Esophagus muscularis mucosa (tissue), 4 donors: ENCODE data around the gene TOMM70.

ENCODE experiments used
- CTCF ChIP-seq, 3 experiments: fragments of 200-600 bp in 2 of 3; fragments of 450-650 bp in 1 of 3; sonication (generic) in 2 of 3; IDR thresholded peaks; one replicate each; pipeline ENCODE4 v1.5.1; 2017 to 2019; ENCODE audit warnings: antibody characterized with exemption in 3 of 3, mild to moderate bottlenecking in 2 of 3, moderate library complexity in 1 of 3
- EP300 ChIP-seq: sonication (generic); formaldehyde crosslinking; IDR thresholded peaks from one replicate; pipeline ENCODE4 v1.6.1; 2017; ENCODE audit warnings: antibody characterized with exemption
- POLR2A ChIP-seq: fragments of 450-650 bp; IDR thresholded peaks from one replicate; pipeline ENCODE4 v1.6.1; 2017; ENCODE audit warnings: antibody characterized with exemption, moderate library complexity, mild to moderate bottlenecking, low read depth
- POLR2AphosphoS5 ChIP-seq, 2 donors: sonication (generic); formaldehyde crosslinking; IDR thresholded peaks; one replicate each; pipeline ENCODE4 v1.6.1; 2017; ENCODE audit warnings: antibody characterized with exemption in 2 of 2

- no peak for TF ChIP-seq CTCF (IDR thresholded peaks at IDR 0.05)
- no peak for TF ChIP-seq EP300
- no peak for TF ChIP-seq POLR2AphosphoS5 (IDR thresholded peaks at IDR 0.05)
- no peak for TF ChIP-seq POLR2A
Measured at GRCh38 chr3:100427699-100428098, 26.8 kb upstream of the TOMM70 start.
